Right atrium auricular region (tissue), 2 donors: ENCODE measurements around the gene PALLD. TPM values are rescaled to one million over a fixed set of nuclear protein-coding genes. Genes with fewer than 3 reads are reported as not detected.

ENCODE experiments used
- DNase-seq: peaks from one replicate; pipeline ENCODE4 v3.0.0-alpha.2; 2019; ENCODE audit warnings: low spot score
- H3K27ac ChIP-seq, 2 donors: fragments of 200-600 bp; sonication (generic); 1 replicate in 1 of 2; 2 replicates in 1 of 2; pipeline ENCODE4 v1.5.1; 2016 to 2019
- H3K27me3 ChIP-seq, 2 donors: fragments of 200-600 bp; sonication (generic); one replicate each; pipeline versions ENCODE4 v1.5.1 to v1.6.0; 2017 to 2019
- H3K36me3 ChIP-seq: fragments of 200-600 bp; sonication (generic); one replicate; pipeline ENCODE4 v1.5.1; 2016
- H3K4me1 ChIP-seq, 2 donors: fragments of 200-600 bp; sonication (generic); one replicate each; pipeline versions ENCODE4 v1.5.1 to v1.6.0; 2017 to 2019
- H3K4me3 ChIP-seq, 2 donors: fragments of 200-600 bp; sonication (generic); 1 replicate in 1 of 2; 2 replicates in 1 of 2; pipeline ENCODE4 v1.5.1; 2017 to 2019; ENCODE audit warnings: mild to moderate bottlenecking in 1 of 2, moderate library complexity in 1 of 2
- H3K9me3 ChIP-seq, 2 donors: fragments of 200-600 bp; sonication (generic); one replicate each; pipeline ENCODE4 v1.5.1; 2019
- CTCF ChIP-seq, 2 donors: fragments of 200-600 bp; sonication (generic); IDR thresholded peaks; one replicate each; pipeline ENCODE4 v1.5.1; 2019; ENCODE audit warnings: antibody characterized with exemption in 2 of 2
- total RNA-seq, 2 donors: library from RNA; depleted of rRNA; stranded (reverse); fragments of >200 nt; gene quantifications; one replicate each; pipeline ENCODE4 v1.1.0, GENCODE V29; 2016

Gene PALLD
- total RNA-seq, 2 donors from 2014 or later, result 764 to 782 TPM

GRCh38 chr4:168815379-168816345, 318.8 kb downstream of the PALLD start:
- H3K27me3 ChIP-seq, result no peaks in the 10 kb centered on the region
- H3K36me3 ChIP-seq, result no peaks in the 10 kb centered on the region
- no peak for DNase-seq
- H3K4me1 ChIP-seq, result peaks cover 0 to 39% of the 10 kb centered on the region in 2 donors
- H3K4me3 ChIP-seq, result no peak overlapping the region
- H3K9me3 ChIP-seq, result no peaks in the 10 kb centered on the region
- H3K27ac ChIP-seq, result peak overlapping the region; percentile 79 to 93
- no peak for TF ChIP-seq CTCF (IDR thresholded peaks at IDR 0.05)

GRCh38 chr4:168817370-168817769, 320.5 kb downstream of the PALLD start:
- Histone ChIP-seq H3K9me3 (no peaks in the 10 kb centered on the region), H3K27me3 (no peaks in the 10 kb centered on the region), H3K4me3 (peak overlapping the region in 1 of 2 donors; percentile 22), H3K4me1 (peaks cover 0 to 32% of the 10 kb centered on the region in 2 donors), H3K27ac (peak overlapping the region; percentile 79 to 93), H3K36me3 (no peaks in the 10 kb centered on the region)
- no peak for DNase-seq
- TF ChIP-seq CTCF (IDR thresholded peaks at IDR 0.05), result no peak

- DNase-seq, result no peak
- Histone ChIP-seq H3K4me1 (peaks cover 0 to 2% of the 10 kb centered on the region in 2 donors), H3K27ac (no peak overlapping the region), H3K27me3 (no peaks in the 10 kb centered on the region), H3K9me3 (no peaks in the 10 kb centered on the region), H3K4me3 (no peak overlapping the region), H3K36me3 (no peaks in the 10 kb centered on the region)
- no peak for TF ChIP-seq CTCF (IDR thresholded peaks at IDR 0.05)
Measured at GRCh38 chr4:168822481-168822880, 325.6 kb downstream of the PALLD start.

- no peak overlapping the region for H3K27ac ChIP-seq
Measured at GRCh38 chr4:168825975-168826374, 329.1 kb downstream of the PALLD start.

GRCh38 chr4:168826620-168827019, 329.8 kb downstream of the PALLD start:
- Histone ChIP-seq H3K4me3 (no peak overlapping the region), H3K9me3 (no peaks in the 10 kb centered on the region), H3K4me1 (peaks cover 0 to 10% of the 10 kb centered on the region in 2 donors), H3K27ac (no peak overlapping the region), H3K36me3 (no peaks in the 10 kb centered on the region), H3K27me3 (no peaks in the 10 kb centered on the region)
- DNase-seq, result no peak
- no peak for TF ChIP-seq CTCF (IDR thresholded peaks at IDR 0.05)

More at GRCh38 chr4:168825975-168826374, 329.1 kb downstream of the PALLD start:
- Histone ChIP-seq H3K9me3 (no peaks in the 10 kb centered on the region), H3K27me3 (no peaks in the 10 kb centered on the region), H3K36me3 (no peaks in the 10 kb centered on the region), H3K4me1 (peaks cover 0 to 4% of the 10 kb centered on the region in 2 donors), H3K4me3 (no peak overlapping the region)
- no peak for DNase-seq
- TF ChIP-seq CTCF (IDR thresholded peaks at IDR 0.05), result no peak
